AG08395 (cell line): ENCODE measurements around the gene GSTM4.
A peak's percentile ranks its signal among the peaks of the same experiment; 100 is the strongest.

ENCODE experiments used
- DNase-seq: peaks from one replicate; pipeline ENCODE4 v3.0.0; 2012; ENCODE audit warnings: mixed read lengths, low spot score

Gene GSTM4

DNA sequence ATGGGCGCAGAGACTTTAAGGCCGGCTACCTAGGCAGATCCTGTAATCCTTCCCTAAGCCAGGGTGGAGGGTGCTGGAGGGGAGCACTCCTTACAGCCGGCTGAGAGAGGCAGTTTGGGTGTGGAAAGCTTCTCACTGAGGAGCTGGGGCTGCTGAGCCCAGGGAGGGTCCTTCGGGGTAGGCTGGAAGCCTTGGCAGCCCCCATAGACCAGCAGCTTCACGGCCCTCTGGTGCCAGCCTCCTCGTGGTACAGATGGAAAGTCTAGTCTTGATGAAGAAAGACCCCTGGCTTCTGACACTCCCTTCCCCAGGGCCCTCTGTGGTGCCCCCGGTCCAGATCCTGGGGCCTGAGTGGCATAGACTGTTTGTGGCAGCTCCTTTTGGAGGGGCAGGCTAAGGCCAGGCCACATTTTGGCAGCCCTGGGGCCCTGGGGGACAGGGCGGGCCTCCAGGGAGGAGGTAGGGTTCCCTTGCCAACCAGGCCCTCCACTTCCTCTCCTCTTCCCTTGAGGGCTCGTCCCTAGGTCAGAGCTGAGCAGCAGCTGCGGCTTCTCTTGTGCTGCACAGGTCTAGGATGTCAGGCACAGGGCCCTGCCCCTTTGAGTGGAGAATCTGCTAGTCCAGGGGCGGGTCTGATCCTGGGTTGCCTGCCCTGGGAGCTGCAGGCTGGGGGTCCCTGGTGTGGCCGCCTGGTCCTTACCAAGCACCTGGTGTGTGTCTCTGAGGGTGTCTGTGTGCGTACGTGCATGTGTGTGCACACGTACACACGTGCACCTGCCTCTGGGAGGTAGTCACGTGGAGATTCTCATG is 31.5 kb upstream of the GSTM4 start:
- DNase-seq, result no peak

DNA sequence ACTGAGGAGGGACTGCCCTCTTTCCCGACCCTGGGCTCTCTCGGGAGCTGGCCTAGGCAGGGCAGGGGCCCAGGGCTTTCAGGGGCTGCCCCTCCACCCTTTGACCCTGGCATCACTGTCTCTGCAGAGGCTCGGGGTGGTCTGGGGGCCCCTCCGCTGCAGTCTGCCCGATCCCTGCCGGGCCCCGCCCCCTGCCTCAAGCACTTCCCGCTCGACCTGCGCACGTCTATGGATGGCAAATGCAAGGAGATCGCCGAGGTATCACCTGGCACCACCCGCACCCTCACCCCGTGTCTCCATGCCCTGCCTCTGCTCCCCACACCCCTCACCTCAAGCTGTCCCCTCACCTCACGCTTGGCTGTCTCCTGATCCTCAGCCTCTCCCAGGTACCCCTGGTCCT is 30.7 kb upstream of the GSTM4 start:
- DNase-seq, result no peak

DNA sequence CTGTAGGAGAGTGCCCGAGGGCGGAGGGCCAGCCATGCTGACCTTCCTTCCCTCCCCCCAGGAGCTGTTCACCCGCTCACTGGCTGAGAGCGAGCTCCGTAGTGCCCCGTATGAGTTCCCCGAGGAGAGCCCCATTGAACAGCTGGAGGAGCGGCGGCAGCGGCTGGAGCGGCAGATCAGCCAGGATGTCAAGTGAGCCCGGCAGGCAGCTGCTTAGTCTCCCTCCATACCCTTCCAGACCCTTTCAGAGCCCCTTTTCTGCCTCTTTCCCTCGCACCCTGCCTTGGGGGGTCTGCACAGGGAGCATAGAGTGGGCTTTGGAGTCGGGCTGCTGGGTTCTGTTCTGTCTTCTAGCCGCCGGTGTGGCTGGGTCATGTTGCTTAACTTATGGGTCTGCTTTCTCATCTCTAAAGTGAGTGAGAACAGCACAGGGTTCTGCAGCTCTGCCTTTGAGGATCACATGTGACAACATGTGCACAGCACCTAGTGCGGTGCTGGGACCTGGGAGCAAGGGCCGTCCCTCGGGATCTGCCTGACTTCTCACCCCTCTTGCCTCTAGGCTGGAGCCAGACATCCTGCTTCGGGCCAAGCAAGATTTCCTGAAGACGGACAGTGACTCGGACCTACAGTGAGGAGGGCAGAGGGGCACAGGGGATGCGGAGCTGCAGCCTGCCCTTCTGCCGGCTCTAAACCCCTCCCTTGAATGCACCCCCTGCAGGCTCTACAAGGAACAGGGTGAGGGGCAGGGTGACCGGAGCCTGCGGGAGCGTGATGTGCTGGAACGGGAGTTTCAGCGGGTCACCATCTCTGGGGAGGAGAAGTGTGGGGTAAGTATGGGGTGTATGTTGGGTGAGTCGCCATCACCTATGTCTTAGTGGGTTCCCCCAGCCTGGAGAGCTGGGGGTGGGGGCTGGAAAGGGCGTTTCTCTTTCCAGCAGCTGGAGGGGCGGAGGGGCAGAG is 30.0 kb upstream of the GSTM4 start:
- DNase-seq, result no peak

DNA sequence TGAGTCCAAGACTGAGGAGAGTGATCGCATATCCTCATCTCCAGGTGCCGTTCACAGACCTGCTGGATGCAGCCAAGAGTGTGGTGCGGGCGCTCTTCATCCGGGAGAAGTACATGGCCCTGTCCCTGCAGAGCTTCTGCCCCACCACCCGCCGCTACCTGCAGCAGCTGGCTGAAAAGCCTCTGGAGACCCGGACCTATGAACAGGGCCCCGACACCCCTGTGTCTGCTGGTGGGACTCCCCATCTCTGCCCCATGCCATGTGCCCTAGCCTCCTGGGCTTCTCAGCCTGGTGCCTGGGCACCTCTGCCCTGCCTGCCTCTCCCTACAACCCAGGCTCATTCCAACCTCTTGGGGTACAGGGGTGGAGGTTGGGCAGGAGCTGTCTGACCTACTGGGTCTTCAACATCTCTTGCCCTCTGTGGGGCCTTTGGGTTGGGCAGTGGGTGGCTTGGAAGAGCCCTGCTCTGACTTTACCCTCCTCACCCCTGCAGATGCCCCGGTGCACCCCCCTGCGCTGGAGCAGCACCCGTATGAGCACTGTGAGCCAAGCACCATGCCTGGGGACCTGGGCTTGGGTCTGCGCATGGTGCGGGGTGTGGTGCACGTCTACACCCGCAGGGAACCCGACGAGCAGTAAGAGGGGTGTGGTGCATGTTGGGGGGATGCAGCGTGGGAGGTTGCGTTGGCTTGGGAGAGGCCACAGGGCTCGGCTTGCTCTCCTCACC is 29.1 kb upstream of the GSTM4 start:
- no peak for DNase-seq

DNA sequence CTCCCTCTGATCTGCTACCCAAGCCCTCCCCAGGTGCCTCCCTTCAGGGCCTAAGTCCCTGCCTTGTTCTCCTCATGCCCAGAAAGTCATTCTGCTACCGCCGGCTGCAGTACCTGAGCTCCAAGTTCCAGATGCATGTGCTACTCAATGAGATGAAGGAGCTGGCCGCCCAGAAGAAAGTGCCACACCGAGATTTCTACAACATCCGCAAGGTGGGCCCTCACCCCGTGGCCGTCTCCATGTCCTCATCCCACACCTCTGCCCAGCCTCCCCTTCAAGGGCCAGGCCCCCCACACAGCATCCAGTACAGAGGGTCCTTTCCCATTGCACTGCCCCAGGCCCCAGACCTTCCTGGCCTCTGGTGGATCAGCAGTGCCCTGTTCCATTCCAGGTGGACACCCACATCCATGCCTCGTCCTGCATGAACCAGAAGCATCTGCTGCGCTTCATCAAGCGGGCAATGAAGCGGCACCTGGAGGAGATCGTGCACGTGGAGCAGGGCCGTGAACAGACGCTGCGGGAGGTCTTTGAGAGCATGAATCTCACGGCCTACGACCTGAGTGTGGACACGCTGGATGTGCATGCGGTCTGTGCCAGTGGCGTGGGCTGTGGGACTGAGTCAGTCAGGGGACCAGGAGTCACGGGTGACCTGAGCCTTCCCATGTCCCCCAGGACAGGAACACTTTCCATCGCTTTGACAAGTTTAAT is 28.1 kb upstream of the GSTM4 start:
- DNase-seq, result no peak

DNA sequence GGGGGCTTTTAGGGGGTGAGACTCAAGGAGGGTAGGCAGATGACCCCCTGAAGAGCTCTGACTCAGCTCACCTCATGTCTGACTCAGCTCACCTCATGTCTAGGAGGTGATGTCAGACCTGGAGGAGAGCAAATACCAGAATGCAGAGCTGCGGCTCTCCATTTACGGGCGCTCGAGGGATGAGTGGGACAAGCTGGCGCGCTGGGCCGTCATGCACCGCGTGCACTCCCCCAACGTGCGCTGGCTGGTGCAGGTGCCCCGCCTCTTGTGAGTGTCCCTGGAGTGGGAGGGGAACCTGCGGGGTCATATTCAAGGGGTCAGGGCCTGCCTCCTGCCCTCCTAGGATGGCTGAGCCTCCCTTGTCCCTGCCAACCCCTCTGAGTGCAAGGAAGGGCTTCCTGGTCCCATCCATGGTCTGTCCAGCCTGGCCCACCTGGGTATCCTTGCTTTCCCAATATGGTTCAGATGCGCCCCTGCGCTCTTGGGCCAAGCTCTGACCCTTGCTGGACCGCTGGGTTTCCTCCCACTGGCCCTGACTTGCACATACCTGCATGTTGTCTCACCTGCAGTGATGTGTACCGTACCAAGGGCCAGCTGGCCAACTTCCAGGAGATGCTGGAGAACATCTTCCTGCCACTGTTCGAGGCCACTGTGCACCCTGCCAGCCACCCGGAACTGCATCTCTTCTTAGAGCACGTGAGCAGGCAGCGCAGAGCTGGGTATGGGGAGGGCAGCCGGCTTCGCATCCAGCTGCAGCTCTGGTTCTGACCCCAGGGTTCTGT is 27.2 kb upstream of the GSTM4 start:
- no peak for DNase-seq

DNA sequence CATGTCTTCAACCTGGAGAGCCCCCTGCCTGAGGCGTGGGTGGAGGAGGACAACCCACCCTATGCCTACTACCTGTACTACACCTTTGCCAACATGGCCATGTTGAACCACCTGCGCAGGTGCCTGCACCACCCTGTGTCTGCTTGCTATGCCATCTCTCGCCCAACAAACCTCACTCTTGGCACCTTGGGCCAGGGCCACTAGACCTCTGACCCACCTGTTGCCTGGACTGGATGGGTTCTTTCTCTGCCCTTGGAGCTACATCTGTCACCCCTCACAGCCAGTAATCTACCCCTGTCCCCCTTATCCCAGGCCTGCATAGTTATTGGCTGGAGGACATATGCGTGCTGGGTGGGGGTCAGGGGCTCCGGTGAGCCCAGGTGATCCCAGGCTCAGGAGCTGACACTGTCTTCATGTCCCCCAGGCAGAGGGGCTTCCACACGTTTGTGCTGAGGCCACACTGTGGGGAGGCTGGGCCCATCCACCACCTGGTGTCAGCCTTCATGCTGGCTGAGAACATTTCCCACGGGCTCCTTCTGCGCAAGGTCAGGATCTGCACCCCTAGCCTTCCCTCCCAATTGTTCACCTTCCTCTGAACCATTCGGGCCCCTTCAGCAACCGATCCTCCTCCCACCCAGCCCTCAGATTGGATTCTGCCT is 26.4 kb upstream of the GSTM4 start:
- no peak for DNase-seq

DNA sequence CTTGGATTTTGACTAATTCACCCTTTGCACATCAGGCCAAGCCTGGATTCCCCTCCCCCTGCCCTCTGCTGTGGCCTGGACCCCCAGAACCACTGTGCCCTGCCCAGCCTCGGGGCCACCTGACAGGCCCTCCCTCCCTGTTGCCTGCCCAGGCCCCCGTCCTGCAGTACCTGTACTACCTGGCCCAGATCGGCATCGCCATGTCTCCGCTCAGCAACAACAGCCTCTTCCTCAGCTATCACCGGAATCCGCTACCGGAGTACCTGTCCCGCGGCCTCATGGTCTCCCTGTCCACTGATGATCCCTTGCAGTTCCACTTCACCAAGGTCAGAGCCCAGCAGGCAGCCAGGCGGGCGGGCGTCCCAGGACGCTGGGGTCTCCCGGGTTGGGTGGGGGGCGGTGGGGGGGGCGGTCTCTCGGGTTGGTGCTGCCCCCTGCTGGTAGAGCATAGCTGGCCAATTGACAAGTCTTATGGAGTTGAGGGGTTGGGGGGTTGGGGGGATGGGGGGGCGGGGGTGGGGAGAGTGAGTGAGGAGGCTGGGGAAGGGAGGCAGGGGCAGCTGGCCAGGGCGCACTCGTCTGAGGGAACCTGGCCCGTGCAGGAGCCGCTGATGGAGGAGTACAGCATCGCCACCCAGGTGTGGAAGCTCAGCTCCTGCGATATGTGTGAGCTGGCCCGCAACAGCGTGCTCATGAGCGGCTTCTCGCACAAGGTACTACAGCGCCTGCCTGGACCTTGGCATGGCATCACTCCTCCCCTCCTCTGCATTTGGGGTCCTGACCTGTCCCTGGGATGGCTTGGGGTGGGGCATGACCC is 25.6 kb upstream of the GSTM4 start:
- DNase-seq, result no peak

DNA sequence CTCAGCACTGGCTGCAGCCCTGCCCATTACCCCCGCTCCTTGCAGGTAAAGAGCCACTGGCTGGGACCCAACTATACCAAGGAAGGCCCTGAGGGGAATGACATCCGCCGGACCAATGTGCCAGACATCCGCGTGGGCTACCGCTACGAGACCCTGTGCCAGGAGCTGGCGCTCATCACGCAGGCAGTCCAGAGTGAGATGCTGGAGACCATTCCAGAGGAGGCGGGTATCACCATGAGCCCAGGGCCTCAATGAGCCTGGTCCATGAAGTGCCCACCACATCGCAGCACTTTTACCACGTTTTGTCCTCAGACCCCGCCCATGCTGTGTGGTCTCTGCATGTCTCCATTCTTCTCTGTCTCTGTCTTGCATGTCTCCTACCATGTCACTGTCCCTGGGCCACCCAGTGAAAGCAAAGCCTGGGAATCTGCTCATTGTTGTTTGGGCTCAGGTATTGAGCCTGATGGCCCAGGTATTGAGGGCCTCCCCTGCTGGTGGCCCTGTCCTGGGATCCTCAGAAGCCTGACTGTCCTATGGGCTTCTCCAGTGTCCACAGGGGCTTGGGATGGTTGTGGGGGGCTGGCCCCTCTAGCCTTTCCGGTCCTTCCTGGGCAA is 24.9 kb upstream of the GSTM4 start:
- no peak for DNase-seq

DNA sequence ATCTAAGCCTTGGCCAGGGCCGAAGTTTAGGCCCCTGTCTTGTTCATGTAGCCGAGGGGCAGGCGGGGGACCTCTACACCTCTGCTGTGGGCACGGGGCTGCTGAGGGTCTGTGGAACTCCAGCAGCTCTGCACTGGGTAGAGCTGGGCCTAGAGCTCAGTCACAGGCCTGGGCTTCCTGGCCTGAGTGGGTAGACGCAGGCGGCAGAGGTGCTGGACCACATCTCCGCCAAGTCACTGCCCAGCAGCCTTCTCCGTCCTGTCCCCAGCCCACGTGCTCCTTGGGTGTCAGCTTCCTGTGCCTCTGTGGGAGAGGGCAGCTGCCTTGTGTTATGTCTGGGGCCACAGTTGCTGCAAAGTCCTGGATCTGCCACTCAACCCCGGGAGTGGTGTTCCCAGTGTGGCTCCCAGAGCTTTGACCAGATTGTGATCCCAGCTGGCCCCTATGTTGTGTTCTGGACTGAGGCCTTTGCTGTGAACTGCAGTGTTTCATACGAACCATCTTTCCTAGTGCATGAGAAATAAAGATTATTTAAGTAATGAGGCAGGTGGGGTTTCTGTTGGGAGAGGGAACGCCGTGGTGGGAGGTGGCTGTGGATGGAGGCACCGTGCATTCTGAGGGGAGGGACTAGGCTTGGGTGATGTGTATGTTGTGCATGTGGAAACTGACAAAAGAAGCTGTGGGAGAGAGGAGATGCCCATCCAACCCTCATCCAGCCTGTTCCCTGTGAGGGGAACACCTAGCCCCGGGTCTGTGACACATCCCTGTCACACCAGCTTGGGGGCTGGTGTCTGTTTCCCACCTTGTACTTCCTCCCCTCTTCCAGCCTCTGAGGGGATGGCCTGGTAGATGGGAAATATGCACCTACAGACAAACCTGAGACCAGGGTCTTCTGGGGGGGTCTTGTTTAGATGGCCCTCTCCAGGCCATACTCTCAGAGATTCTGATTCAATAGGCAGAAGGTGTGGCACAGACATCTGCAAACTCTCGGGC is 24.1 kb upstream of the GSTM4 start:
- no peak for DNase-seq

DNA sequence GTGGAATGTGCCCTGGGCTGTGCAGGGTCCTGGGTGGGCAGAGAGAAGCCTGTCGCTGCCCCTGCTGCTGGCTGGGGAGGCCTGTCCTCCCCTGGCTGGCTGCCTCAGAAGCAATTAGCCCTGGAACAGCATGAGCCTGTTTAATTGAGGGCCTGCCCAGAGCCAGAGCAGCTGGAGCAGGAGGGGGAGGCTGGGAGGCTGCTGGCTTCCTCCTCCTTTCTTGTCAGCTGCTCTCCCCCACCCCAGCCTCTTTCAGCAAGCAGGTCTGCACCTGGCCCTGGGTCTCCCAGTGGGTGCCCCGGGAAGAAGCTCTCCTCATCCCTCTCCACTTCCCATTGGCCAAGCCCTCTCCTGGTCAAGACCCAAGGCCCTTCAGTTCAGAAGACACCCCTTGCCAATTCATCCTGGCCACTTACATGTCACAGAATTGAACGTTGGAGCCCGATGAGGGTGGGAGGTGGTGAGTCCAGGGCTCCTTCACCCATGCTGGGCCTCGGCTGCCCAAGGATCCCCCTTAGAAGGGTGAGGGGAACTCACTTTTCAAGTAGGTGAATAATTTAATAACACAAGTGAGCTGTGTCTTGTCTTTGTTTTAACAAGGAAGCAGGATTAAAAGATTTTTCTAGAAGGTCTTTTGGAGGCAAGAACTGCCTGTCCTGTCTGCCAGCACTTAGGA is 23.1 kb upstream of the GSTM4 start:
- no peak for DNase-seq

DNA sequence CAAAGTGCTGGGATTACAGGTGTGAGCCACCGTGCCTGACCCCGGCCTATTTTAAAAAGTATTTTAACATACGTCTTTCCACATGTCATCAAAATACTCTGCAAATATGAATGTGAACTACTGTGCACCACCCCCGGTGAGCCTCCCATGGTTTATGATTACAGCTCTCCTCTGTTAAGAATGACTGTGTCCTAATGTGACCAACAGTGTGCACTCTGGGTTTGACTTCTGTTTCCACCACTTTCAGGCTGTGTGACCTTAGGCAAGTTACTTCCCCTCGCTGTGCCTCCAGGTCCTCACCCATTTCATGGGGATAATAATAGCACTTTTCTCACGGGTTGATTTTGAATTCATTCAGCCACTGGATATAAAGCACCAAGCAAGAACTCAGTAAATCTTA is 21.6 kb upstream of the GSTM4 start:
- DNase-seq, result no peak

DNA sequence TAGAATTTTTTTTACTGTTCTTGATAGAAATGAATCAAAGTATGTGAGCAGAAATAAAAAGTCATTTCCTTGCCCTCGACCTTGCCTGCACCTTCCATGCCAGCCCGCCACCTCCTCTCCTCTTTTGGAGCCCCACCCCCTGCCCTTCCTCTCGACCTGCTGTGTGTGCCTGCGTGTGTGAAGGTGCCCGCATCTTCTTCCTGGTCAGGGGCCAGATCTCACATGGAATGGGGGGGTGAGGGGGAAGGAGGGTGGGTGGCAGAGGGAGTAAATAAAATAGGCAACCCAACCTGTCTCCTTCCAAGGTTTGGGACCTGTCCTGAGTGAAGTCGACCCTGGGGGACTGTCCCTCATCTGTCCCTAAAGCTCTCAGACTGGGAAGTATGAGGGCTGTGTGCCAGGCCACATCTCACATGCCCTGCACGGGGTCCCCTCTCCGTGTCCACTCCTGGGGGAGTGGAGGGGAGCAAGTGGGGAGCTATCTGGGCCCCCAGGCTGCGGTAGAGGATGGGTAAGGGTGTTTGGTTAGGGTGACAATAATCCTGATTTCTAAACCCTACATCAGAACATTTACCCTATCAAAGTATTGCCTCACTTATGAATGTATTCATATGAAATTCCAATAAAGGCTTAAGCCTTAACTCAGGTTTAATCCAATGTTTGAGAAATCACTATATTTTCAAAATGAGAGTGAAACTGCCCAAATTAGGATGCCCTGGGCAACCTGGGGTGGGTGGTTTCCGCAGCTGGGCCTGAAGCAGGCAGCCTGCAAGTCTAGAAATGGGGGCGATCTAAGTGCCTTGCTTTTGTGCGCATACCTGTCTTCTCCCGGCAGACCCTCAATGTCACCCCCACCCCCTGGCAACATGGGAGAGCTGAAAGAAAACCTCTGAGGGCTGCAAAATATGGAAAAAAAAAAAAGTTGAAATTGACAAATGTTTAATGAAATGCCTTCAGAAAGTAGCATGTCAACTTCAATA is 20.8 kb upstream of the GSTM4 start:
- no peak for DNase-seq

DNA sequence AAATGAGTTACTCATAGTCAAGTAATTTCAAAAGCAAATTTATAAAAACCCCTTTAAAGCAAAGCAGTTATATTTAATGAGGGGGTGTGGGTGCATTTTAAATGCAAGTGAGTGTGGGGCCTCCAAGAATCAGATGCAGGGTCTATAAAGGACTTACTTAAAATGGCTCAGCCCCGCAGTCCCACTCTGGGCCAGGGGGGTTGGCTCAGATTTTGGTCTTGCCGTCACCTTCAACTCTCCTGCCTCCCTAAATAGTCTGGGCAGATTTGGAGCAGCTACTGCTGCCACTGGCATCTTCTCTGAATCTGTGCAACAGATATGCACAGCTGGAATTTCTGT is 20.1 kb upstream of the GSTM4 start:
- DNase-seq, result no peak

DNA sequence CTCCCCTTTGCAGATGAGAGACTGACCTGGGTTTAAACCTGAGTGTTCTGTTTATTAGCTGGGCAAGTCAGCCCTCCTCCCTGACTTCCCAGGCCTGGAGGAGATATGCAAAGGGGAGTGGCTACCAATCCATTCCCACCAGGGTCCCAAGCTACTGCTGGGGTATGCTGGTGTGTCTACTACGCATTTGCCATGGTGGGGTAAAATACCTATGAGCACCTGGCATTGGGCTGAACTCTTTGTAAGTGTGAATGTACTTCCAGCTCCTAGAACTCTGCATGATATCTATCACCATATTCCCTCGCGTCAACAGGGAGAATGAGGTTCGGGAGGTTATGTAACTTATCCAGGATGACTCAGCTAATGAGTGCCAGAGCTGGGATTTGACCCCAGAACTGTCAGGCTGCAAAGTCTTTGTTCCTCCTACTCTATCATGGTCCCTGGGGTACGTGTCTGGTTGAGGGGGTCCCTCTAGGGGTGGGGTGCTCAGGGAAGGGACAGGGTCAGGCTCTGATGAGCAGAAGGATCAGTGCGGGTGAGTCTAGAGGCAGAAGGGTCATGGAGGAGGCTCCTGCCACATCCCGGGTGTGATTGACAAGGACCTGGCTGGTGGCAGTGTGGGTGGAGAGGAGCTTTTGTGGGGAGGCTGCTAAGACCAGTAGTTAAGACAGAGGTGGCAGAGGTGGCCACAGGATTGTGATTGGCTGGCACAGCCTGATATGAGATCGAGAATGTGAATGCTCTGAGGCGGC is 19.5 kb upstream of the GSTM4 start:
- peak; percentile 83 for DNase-seq

DNA sequence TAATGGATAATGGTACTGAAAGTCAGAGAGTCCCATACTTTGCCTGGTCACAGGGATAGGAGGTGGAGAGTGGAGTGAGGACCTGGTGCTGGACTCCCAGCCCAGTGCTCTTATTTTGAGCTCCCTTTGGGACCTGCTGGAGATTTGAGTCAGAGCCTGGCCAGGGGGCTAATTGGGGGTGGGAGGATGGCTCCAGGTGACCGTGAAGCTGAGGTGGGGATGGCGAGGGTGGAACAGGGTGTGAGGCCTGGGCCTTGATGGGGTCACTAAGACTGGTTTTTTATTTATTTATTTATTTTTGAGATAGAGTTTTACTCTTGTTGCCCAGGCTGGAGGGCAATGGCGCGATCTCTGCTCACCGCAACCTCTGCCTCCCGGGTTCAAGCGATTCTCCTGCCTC is 18.5 kb upstream of the GSTM4 start:
- DNase-seq, result no peak
